ENCODE measurements around the gene CCDC185.

CCDC185 gene

GRCh38 chr1:223423641-223424233 lies 30.5 kb downstream of the CCDC185 start:
- no peaks in the 10 kb centered on the region for H3K27me3 ChIP-seq (ENCODE audit: insufficient read depth, low read length)
- H3K4me2 ChIP-seq (ENCODE audit: low read length) = no peak overlapping the region
- H3F3A ChIP-seq (ENCODE audit: insufficient read depth, low read length) = no peaks in the 10 kb centered on the region
- no peak overlapping the region for H3K27ac ChIP-seq (ENCODE audit: low read depth, low read length, poor library complexity, severe bottlenecking)
- no peaks in the 10 kb centered on the region for H3K9me3 ChIP-seq (ENCODE audit: low read length)
- no peaks in the 10 kb centered on the region for H3K79me2 ChIP-seq (ENCODE audit: insufficient read depth, low read length)
- no peak overlapping the region for H3K9ac ChIP-seq (ENCODE audit: low read length)
- H3K36me3 ChIP-seq (ENCODE audit: insufficient read depth, low read length) = no peaks in the 10 kb centered on the region
- no peaks in the 10 kb centered on the region for H3K4me1 ChIP-seq (ENCODE audit: insufficient read depth, low read length, severe bottlenecking)
- H3K9me2 ChIP-seq (ENCODE audit: low read depth, low read length) = no peaks in the 10 kb centered on the region
- no peak overlapping the region for H2AFZ ChIP-seq (ENCODE audit: low read length)
- H4K20me1 ChIP-seq (ENCODE audit: insufficient read depth, low read length) = no peaks in the 10 kb centered on the region
- TF ChIP-seq CTCF (IDR thresholded peaks at IDR 0.05; ENCODE audit: low read length) (no peak), EZH2 (IDR thresholded peaks at IDR 0.05; ENCODE audit: borderline replicate concordance, low read length) (no peak)
- H3K4me3 ChIP-seq (ENCODE audit: low read depth, low read length, poor library complexity, severe bottlenecking) = no peak overlapping the region

GRCh38 chr1:223425550-223425949 lies 32.3 kb downstream of the CCDC185 start:
- TF ChIP-seq EZH2 (IDR thresholded peaks at IDR 0.05; ENCODE audit: borderline replicate concordance, low read length) (no peak), CTCF (IDR thresholded peaks at IDR 0.05; ENCODE audit: low read length) (no peak)
- no peaks in the 10 kb centered on the region for H3K27me3 ChIP-seq (ENCODE audit: insufficient read depth, low read length)
- no peaks in the 10 kb centered on the region for H3K9me2 ChIP-seq (ENCODE audit: low read depth, low read length)
- no peak overlapping the region for H3K27ac ChIP-seq (ENCODE audit: low read depth, low read length, poor library complexity, severe bottlenecking)
- no peaks in the 10 kb centered on the region for H3K4me1 ChIP-seq (ENCODE audit: insufficient read depth, low read length, severe bottlenecking)
- H3K4me2 ChIP-seq (ENCODE audit: low read length) = no peak overlapping the region
- no peaks in the 10 kb centered on the region for H3K79me2 ChIP-seq (ENCODE audit: insufficient read depth, low read length)
- H3K9ac ChIP-seq (ENCODE audit: low read length) = no peak overlapping the region
- H4K20me1 ChIP-seq (ENCODE audit: insufficient read depth, low read length) = no peaks in the 10 kb centered on the region
- no peaks in the 10 kb centered on the region for H3K36me3 ChIP-seq (ENCODE audit: insufficient read depth, low read length)
- no peaks in the 10 kb centered on the region for H3K9me3 ChIP-seq (ENCODE audit: low read length)
- no peak overlapping the region for H3K4me3 ChIP-seq (ENCODE audit: low read depth, low read length, poor library complexity, severe bottlenecking)
- H2AFZ ChIP-seq (ENCODE audit: low read length) = no peak overlapping the region
- no peaks in the 10 kb centered on the region for H3F3A ChIP-seq (ENCODE audit: insufficient read depth, low read length)

GRCh38 chr1:223426936-223427335 lies 33.7 kb downstream of the CCDC185 start:
- H3K4me2 ChIP-seq (ENCODE audit: low read length) = no peak overlapping the region
- no peaks in the 10 kb centered on the region for H3K79me2 ChIP-seq (ENCODE audit: insufficient read depth, low read length)
- no peaks in the 10 kb centered on the region for H3F3A ChIP-seq (ENCODE audit: insufficient read depth, low read length)
- H3K4me3 ChIP-seq (ENCODE audit: low read depth, low read length, poor library complexity, severe bottlenecking) = no peak overlapping the region
- no peaks in the 10 kb centered on the region for H4K20me1 ChIP-seq (ENCODE audit: insufficient read depth, low read length)
- no peak for TF ChIP-seq EZH2 (IDR thresholded peaks at IDR 0.05; ENCODE audit: borderline replicate concordance, low read length)
- TF ChIP-seq CTCF (IDR thresholded peaks at IDR 0.05; ENCODE audit: low read length) = no peak
- no peak overlapping the region for H3K27ac ChIP-seq (ENCODE audit: low read depth, low read length, poor library complexity, severe bottlenecking)
- no peak overlapping the region for H2AFZ ChIP-seq (ENCODE audit: low read length)
- no peaks in the 10 kb centered on the region for H3K36me3 ChIP-seq (ENCODE audit: insufficient read depth, low read length)
- no peaks in the 10 kb centered on the region for H3K9me3 ChIP-seq (ENCODE audit: low read length)
- no peak overlapping the region for H3K9ac ChIP-seq (ENCODE audit: low read length)
- H3K9me2 ChIP-seq (ENCODE audit: low read depth, low read length) = no peaks in the 10 kb centered on the region
- no peaks in the 10 kb centered on the region for H3K27me3 ChIP-seq (ENCODE audit: insufficient read depth, low read length)
- no peaks in the 10 kb centered on the region for H3K4me1 ChIP-seq (ENCODE audit: insufficient read depth, low read length, severe bottlenecking)

Data from OCI-LY1 (cell line).